ENCODE data around the gene PTPRM. TPM values are rescaled to one million over a fixed set of nuclear protein-coding genes. Genes with fewer than 3 reads are reported as not detected.

PTPRM gene
- total and polyA plus RNA-seq, 2 of the 4 experiments (the other 2 are of a cell fraction) = 28.3 to 51.2 TPM

DNA sequence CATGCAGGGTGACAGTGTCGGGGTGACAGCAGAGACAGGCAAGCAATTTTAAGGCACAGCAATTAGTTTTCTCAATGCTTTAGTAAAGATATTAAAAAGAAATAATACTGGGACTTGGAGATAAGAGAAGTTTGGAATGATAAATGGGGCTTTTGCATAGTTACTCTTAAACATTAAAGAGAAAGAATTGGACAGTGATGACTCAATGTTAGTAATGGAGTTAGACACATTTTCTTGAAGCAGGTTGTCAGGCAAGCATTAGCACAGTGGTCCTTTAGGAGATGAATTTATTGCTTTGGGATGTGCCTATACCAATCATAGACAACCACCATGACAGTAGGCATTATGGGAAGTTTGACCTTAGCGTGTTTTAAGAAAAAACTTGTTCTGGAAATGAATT, 813.8 kb downstream of the PTPRM start:
- DNase-seq (peak; percentile 71), ATAC-seq (ENCODE audit: low read depth) (peak; percentile 59; the same call in 1 of the 2 replicates)
- no TSS peak for BruUV-seq (replicated peaks)
- H3K9me1 ChIP-seq (ENCODE audit: insufficient read depth, low read length) = 0 out of 2 replicates have a peak, but pooled peaks cover 6% of the 10 kb centered on the region
- no peaks in the 10 kb centered on the region for H3K9me3 ChIP-seq (ENCODE audit: control insufficient read depth, insufficient read depth, low read length)
- H4K8ac ChIP-seq (ENCODE audit: low read depth in 2 of 2, low read length in 2 of 2) = no peak overlapping the region
- H2BK120ac ChIP-seq (ENCODE audit: low read depth, low read length) = no peak overlapping the region
- no peak overlapping the region for H4K5ac ChIP-seq (ENCODE audit: low read depth, low read length)
- H3K4me3 ChIP-seq (ENCODE audit: insufficient read depth, low read depth, low read length) = no peak overlapping the region
- no CpG with 5 or more reads among the region's 2 CpGs for WGBS, 2 experiments (ENCODE audit: extremely low coverage in 2 of 2, insufficient read length in 1 of 2)
- ChIA-PET POLR2A (ENCODE audit: unreplicated experiment) (no interaction called here), CTCF (no interaction called here)
- no peak overlapping the region for H2BK20ac ChIP-seq (ENCODE audit: low read depth, low read length)
- no peak overlapping the region for H3K4me2 ChIP-seq (ENCODE audit: low read depth, low read length)
- H3K56ac ChIP-seq (ENCODE audit: extremely low read depth, insufficient read depth, low read length) = no peak overlapping the region
- H2BK5ac ChIP-seq (ENCODE audit: low read depth, low read length, poor library complexity, severe bottlenecking) = no peak overlapping the region
- H2AK5ac ChIP-seq (ENCODE audit: low read depth, low read length) = no peak overlapping the region
- H4K20me1 ChIP-seq (ENCODE audit: insufficient read depth, low read length) = no peaks in the 10 kb centered on the region
- no peak overlapping the region for H3K23ac ChIP-seq (ENCODE audit: low read depth, low read length)
- H3K18ac ChIP-seq (ENCODE audit: low read depth, low read length) = no peak overlapping the region
- intact Hi-C loops (cut with micrococcal nuclease) (no loop called here), in situ Hi-C loops (cut with MboI; ENCODE audit: low sequenced_read_pairs) (loop anchor here (25.0 kb wide), 1 partner anchor 594 kb away; no protein-coding TSS in a partner anchor), dilution Hi-C loops (cut with HindIII; ENCODE audit: low sequenced_read_pairs, unreplicated experiment) (no loop called here)
- no peaks in the 10 kb centered on the region for H3K27me3 ChIP-seq (ENCODE audit: control insufficient read depth, insufficient read depth, low read length)
- no peak overlapping the region for H3K4ac ChIP-seq (ENCODE audit: low read depth, low read length)
- H2BK15ac ChIP-seq (ENCODE audit: low read depth, low read length) = no peak overlapping the region
- H3K79me1 ChIP-seq (ENCODE audit: low read depth in 1 of 2, low read length in 2 of 2) = no peaks in the 10 kb centered on the region
- no peak overlapping the region for H3K14ac ChIP-seq (replicated peaks; ENCODE audit: low read depth, low read length)
- peak overlapping the region; percentile 17 for H2AFZ ChIP-seq (replicated peaks; ENCODE audit: low read length, poor library complexity)
- H3K9ac ChIP-seq (ENCODE audit: low read depth, low read length) = no peak overlapping the region
- H3K4me1 ChIP-seq (ENCODE audit: control insufficient read depth, insufficient read depth, low read length) = peaks cover 8% of the 10 kb centered on the region
- H4K91ac ChIP-seq (ENCODE audit: insufficient read depth, low read depth, low read length) = no peak overlapping the region
- H3K27ac ChIP-seq (ENCODE audit: insufficient read depth, low read length) = no peak overlapping the region
- H3K36me3 ChIP-seq (ENCODE audit: control insufficient read depth, insufficient read depth, low read length) = peaks cover 31% of the 10 kb centered on the region
- no peak overlapping the region for H2AK9ac ChIP-seq (replicated peaks; ENCODE audit: low read depth, low read length, poor library complexity)
- no peak for TF ChIP-seq POLR2A (IDR thresholded peaks at IDR 0.05; ENCODE audit: low read depth, low read length)
- TF ChIP-seq BHLHE40 (IDR thresholded peaks at IDR 0.05; ENCODE audit: low read depth, low read length) = no peak
- TF ChIP-seq SMC3 (IDR thresholded peaks at IDR 0.05; ENCODE audit: low read depth, low read length) = no peak
- TF ChIP-seq, protein P1, sequence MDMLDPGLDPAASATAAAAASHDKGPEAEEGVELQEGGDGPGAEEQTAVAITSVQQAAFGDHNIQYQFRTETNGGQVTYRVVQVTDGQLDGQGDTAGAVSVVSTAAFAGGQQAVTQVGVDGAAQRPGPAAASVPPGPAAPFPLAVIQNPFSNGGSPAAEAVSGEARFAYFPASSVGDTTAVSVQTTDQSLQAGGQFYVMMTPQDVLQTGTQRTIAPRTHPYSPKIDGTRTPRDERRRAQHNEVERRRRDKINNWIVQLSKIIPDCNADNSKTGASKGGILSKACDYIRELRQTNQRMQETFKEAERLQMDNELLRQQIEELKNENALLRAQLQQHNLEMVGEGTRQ (IDR thresholded peaks at IDR 0.05; ENCODE audit: low read depth, low read length) = no peak
- no peak for TF ChIP-seq MAFK (IDR thresholded peaks at IDR 0.05; ENCODE audit: low read depth, low read length)
